Measurements from ENCODE around the gene IMPDH2.
A peak's percentile ranks its signal among the peaks of the same experiment; 100 is the strongest.

IMPDH2 gene

DNA sequence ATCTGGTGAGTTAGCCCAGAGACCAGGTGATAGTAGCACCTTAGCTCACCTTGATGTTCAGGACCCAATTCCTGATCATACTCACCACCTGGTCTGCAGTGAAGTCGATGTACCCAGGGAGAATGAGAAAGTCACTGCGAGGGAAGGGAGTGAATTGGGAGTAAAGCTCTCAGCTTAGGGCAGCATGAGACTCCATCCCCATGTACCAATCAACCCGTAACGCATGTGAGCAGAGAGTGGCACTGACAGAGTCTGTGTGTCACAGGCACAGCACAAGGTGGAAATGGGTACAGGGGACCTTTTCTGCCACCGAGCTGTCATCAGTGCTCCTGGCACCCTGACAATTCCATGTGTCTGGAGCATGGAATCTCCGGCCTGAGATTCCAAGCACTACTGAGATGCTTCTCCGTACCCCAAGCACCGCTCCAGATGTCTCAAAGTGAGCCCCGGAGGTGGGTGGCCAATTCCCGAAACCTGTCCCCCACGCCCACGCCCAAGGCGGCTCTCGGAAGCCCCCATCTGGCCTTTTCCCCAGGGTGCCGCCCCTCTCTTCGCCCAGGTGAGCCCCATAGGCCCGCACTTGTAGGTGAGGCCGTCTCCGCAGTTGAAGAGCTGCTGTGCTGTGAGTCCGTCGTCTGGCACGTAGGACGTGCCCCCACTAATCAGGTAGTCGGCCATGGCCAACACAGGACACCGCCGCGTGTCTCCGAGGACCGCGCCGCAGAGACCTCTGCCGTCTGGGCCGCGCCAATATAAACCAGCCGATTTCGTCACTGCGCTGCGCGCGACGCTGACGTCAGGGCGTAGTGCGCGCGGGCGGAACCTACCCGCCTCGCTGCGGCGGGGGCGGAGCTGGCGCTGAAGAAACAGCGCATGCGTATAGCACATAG is at the start of gene IMPDH2:
IMPDH2 (minus strand) TSS at position 726 of the 890 bp plus-strand sequence; CDS start at position 678, 48 bp downstream.
- peak within 1 kb of the TSS; percentile 89 for H3K27ac ChIP-seq
- peak within 1 kb of the TSS; percentile 68 for H3K9ac ChIP-seq
- no peaks in the 10 kb centered on the region for H3K36me3 ChIP-seq (ENCODE audit: control insufficient read depth, insufficient read depth, low read length)
- no peaks in the 10 kb centered on the region for H3K9me3 ChIP-seq (ENCODE audit: control insufficient read depth, low read length)
- no peaks in the 10 kb centered on the region for H3K27me3 ChIP-seq (ENCODE audit: control insufficient read depth, insufficient read depth, low read length)
- H3K4me1 ChIP-seq, result peaks cover 11% of the 10 kb centered on the region
- peak within 1 kb of the TSS; percentile 78 for H3K4me3 ChIP-seq (ENCODE audit: low read depth, low read length)
- H2AFZ ChIP-seq, result peak within 1 kb of the TSS; percentile 82
- H3K4me2 ChIP-seq (ENCODE audit: low read length), result peak within 1 kb of the TSS; percentile 83
- H3K79me2 ChIP-seq, result peaks cover 3% of the 10 kb centered on the region
- TF ChIP-seq, protein P1, sequence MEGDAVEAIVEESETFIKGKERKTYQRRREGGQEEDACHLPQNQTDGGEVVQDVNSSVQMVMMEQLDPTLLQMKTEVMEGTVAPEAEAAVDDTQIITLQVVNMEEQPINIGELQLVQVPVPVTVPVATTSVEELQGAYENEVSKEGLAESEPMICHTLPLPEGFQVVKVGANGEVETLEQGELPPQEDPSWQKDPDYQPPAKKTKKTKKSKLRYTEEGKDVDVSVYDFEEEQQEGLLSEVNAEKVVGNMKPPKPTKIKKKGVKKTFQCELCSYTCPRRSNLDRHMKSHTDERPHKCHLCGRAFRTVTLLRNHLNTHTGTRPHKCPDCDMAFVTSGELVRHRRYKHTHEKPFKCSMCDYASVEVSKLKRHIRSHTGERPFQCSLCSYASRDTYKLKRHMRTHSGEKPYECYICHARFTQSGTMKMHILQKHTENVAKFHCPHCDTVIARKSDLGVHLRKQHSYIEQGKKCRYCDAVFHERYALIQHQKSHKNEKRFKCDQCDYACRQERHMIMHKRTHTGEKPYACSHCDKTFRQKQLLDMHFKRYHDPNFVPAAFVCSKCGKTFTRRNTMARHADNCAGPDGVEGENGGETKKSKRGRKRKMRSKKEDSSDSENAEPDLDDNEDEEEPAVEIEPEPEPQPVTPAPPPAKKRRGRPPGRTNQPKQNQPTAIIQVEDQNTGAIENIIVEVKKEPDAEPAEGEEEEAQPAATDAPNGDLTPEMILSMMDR (IDR thresholded peaks at IDR 0.05), result peak; percentile 27

DNA sequence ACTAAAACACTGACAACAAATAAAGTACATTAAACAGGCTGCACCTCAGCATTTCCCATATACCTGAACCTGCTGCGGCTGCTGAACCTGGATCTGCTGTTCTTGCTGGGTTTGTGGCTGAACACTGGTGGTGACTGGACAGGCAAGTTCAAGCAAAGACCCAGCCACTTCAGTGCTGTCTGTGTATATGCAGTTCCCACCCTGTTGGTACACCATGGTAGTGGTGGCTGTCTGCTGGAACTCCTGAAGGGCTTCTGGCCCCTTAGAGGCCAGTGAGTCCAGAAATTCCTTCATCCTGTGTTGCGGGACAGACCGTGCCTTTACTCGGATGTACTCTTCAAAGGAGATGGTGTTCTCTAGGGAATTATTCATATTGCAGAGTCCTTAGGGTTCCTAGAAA is 47.4 kb upstream of the IMPDH2 start:
- no peak overlapping the region for H2AFZ ChIP-seq
- no peak overlapping the region for H3K27ac ChIP-seq
- H3K4me2 ChIP-seq (ENCODE audit: low read length), result no peak overlapping the region
- no peak overlapping the region for H3K9ac ChIP-seq
- H3K4me1 ChIP-seq, result no peaks in the 10 kb centered on the region
- H3K4me3 ChIP-seq (ENCODE audit: low read depth, low read length), result no peak overlapping the region
- no peaks in the 10 kb centered on the region for H3K27me3 ChIP-seq (ENCODE audit: control insufficient read depth, insufficient read depth, low read length)
- peaks cover 72% of the 10 kb centered on the region for H3K79me2 ChIP-seq
- H3K9me3 ChIP-seq (ENCODE audit: control insufficient read depth, low read length), result no peaks in the 10 kb centered on the region
- H3K36me3 ChIP-seq (ENCODE audit: control insufficient read depth, insufficient read depth, low read length), result no peaks in the 10 kb centered on the region
- TF ChIP-seq, protein P1 (IDR thresholded peaks at IDR 0.05), result no peak

DNA sequence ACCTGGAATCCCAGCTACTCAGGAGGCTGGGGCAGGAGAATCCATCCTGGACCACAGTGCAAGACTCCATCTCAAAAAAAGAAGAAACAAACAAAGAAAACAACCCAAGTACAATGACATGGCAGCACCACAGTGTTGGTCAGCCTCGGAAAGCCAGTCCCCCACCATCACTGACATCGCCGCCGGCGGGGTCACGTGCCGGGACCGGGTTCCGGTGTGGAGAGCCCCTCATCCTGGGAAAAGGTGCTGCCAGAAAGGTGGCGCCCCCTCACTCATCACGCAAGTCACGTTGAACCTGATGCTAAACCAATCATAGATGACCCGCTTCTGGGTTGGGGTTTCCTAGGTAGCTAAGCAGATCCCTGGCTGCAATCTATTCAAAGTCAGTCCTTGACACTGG is 46.9 kb upstream of the IMPDH2 start:
- TF ChIP-seq, protein P1 (IDR thresholded peaks at IDR 0.05), result no peak
- peaks cover 72% of the 10 kb centered on the region for H3K79me2 ChIP-seq
- no peaks in the 10 kb centered on the region for H3K4me1 ChIP-seq
- no peak overlapping the region for H3K4me3 ChIP-seq (ENCODE audit: low read depth, low read length)
- no peaks in the 10 kb centered on the region for H3K27me3 ChIP-seq (ENCODE audit: control insufficient read depth, insufficient read depth, low read length)
- H3K4me2 ChIP-seq (ENCODE audit: low read length), result no peak overlapping the region
- H2AFZ ChIP-seq, result no peak overlapping the region
- no peak overlapping the region for H3K9ac ChIP-seq
- no peak overlapping the region for H3K27ac ChIP-seq
- H3K36me3 ChIP-seq (ENCODE audit: control insufficient read depth, insufficient read depth, low read length), result no peaks in the 10 kb centered on the region
- no peaks in the 10 kb centered on the region for H3K9me3 ChIP-seq (ENCODE audit: control insufficient read depth, low read length)

DNA sequence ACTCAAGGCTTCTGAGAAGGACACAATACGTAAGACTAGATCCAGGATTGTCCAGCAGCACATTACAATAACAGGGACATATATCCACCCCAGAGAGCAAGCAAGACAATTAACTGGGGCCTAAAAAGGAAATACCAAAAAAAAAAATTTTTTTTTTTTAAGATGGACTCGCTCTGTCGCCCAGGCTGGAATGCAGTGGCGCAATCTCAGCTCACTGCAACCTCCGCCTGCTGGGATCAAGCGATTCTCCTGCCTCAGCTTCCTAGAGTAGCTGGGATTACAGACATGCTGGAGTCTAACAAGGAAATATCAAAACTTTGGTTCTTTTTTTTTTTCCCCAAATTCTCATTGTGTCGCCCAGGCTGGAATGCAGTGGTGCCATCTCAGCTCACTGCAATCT is 28.8 kb upstream of the IMPDH2 start:
- TF ChIP-seq, protein P1 (IDR thresholded peaks at IDR 0.05), result no peak
- H3K79me2 ChIP-seq, result peaks cover 35% of the 10 kb centered on the region
- no peaks in the 10 kb centered on the region for H3K4me1 ChIP-seq
- H3K9ac ChIP-seq, result no peak overlapping the region
- H3K27ac ChIP-seq, result no peak overlapping the region
- no peaks in the 10 kb centered on the region for H3K27me3 ChIP-seq (ENCODE audit: control insufficient read depth, insufficient read depth, low read length)
- no peak overlapping the region for H2AFZ ChIP-seq
- no peak overlapping the region for H3K4me3 ChIP-seq (ENCODE audit: low read depth, low read length)
- H3K9me3 ChIP-seq (ENCODE audit: control insufficient read depth, low read length), result no peaks in the 10 kb centered on the region
- no peaks in the 10 kb centered on the region for H3K36me3 ChIP-seq (ENCODE audit: control insufficient read depth, insufficient read depth, low read length)
- H3K4me2 ChIP-seq (ENCODE audit: low read length), result no peak overlapping the region

Measured in parathyroid adenoma (tissue), 2 donors.